GM18868 (cell line): ENCODE results near the gene VPS26C.

Experiments used
- ATAC-seq: cut with Tn5 transposase; IDR thresholded peaks from one replicate; pipeline ENCODE4 v1.9.1; 2021; ENCODE audit warnings: mild to moderate bottlenecking, moderate library complexity; ENCODE audit not compliant: unreplicated experiment

Gene VPS26C

DNA sequence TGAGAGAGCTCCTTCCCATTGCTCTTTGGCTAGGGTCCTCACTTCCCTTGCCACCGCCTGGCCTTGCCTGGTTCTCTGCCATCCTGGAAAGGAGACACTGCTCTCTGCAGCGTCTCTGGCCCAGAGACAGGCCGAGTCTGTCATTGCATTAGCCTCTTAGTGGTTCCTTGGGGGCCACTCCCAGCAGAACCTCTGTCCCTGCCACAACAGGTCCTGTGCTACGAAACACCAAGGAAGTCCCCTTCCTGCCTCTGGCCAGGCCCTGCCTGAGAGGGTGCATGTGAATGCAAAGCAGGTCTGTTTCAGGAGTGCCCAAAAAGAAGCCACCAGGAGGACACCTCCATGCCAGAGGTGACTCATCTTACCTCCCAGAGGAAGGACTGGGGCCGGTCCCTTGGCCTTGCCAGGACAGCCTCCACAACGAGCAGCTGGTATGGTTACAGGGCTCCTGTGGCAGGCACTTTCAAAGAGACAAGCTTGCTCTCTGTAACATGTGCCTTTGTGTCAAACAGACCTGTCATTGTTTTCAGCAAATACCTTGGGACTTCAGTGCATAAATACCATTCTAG, 59.6 kb downstream of the VPS26C start:
- peak; percentile 58 for ATAC-seq

DNA sequence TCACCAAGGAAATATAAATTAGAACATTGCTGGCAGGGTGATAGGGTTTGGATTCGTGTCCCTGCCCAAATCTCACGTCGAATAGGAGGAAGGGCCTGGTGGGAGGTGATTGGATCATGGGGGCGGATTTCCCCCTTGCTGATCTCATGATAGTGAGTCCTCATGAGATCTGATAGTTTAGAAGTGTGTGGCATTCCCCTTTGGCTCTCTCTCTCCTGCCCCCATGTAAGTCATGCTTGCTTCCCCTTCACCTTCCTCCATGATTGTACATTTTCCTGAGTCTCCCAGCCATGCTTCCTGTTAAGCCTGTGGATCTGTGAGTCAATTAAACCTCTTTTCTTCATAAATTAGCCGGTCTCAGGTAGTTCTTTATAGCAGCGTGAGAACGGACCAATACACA, 60.6 kb downstream of the VPS26C start:
- no peak for ATAC-seq

DNA sequence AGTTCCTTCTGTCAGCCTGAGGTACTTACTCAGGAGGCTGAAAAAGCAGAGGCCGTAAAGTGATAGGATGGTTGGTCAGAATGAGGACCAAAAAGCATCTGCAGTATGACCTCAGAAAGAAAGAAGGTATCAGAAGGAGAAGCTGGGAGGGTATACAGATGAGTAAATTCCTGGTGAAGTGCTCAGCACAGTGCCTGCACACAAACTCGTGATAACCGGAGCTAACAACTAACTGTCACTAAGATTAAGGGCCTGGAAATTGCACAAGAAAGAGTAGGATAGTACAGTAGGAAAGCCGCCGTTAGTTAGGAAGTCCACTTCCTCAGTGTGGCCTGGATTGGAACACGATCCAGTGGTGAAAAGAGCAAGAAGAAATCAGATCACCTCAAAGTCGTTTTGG, 62.6 kb downstream of the VPS26C start:
- no peak for ATAC-seq

DNA sequence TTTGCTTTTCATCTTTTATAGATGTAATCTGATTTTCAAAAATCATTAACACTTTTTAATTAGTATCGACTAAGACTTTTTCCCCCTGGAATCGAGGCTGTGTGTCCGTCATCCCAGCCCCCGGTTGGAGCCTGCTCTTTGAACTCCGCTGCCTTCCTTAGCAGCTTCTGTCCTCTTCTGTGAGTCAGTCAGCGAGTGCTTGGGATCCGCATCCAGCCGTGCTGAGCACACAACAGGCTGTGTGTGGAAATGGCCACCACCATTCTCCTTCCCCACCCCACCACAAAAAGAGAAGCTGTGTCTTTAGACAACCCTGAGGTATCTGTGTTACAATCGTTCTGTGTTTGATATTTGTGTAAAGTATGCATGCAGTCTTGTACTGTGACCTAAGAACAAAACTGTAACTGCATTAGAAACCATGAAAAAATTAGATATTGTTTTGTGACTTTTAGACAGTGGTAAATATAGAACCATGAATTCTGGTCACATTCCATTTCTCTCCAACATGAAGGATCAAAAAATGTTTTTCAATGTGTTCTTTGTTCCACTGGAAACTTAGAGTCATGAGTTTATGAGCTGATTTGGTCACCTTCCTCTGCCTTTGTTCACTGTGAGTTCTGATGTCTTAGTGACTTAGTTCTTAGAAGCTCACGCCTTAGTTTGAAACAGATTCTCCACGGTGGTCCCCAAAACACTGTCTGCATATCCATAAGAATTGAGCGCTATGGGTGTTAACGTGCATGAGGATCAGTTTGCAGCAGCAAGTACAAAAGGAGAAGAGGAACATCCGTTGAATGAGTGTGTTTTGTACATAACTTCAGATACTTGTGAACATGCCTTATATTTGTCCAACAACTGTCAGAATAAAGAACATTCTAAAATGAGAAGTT, 64.7 kb downstream of the VPS26C start:
- no peak for ATAC-seq

DNA sequence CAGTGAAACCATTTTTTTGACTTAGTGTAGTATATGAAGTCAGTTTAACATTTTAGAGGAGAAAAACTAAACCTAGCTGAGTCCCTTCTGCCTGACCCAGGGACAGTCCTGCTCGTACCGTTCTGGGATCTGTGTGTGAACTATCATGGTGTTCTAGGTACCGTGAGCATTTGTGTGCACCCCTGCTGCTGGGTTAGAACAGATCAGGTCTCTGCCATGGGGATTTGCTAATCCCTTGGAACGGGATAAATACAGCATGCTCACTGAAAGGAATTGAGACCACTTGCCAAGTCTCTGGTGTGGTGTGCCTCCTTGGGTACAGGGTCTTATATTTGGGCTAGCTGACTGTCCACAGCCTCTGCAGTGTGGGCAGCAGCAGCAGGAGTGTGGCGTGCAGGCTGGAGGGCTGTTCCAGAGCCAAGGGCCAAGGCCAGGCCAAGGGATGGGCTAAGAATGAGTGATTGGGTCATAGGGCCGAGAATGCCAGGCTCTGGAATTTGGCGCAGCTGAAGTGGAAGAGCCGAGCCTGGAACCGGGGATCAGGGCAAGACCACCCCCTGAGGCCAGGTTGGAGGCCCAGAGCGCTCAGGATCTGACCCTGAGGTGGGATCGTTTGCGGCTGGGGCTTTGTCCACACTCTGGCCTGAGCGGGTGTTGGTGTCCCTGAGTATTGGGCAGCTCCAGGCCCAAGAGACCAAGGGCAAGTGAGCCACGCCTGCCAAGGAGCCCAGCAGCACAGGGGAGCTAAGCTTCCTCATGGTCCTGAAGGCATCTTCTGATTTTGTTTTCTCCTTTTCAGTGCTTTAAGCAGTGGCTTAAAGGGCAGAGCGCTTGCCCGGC, 66.3 kb downstream of the VPS26C start:
- ATAC-seq: no peak

DNA sequence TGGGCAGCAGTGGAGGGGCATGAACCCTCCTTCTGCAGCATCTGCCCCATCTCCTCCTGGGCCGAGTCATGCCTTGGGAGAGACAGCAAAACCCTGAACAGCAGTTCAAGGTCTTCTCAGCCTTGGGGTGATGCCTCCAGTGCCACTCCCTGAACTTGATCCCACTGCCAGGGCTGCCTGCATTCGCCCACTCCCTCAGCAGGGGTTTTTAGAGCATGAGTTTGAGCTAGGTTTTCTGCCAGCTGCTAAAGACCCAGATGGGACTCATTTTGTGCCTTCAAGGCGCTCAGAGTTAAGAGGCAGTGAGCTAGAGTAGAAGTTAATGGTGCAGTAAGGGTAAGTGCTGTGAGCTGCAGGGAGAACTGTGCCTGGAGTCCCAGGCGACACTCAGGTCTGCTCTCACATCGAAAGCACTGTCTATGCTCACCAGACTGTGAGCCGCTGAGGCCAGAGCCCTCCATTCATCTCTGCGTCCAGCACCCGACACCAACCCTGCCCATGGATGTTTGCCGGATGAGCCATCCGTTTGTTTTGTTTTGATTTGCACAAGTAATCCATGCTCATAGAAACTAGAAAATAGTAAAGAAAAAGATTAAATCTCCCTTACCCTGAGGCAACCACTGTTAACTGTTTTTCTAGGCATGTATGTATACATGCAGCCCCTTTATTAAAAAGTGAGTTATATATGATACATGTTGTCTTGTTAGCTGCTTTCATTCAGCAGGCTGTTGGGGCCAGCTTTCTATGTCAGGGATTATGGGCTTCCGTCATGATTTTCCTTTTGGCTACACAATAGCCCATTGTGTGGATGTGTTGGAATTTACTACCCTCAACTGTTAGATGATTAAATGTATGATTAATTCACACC, 67.8 kb downstream of the VPS26C start:
- ATAC-seq: no peak

DNA sequence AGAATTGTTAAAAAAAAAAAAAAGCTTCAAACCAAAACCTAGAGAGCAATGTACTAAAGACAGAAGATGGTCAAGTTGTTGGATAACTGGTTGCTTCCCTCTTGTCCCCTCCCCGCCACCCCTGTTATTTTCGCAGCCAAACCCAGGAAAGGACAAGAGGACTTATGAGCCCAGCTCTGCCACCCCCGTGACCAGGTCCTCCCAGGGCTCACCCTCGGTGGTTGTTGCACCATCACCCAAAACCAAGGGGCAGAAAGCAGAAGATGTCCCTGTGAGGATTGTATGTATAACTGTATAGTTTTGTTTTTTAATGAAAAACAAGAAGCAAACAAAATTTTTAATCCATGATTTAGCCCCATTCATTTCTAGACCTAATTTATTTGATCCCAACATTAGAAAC, 69.4 kb downstream of the VPS26C start:
- no peak for ATAC-seq

DNA sequence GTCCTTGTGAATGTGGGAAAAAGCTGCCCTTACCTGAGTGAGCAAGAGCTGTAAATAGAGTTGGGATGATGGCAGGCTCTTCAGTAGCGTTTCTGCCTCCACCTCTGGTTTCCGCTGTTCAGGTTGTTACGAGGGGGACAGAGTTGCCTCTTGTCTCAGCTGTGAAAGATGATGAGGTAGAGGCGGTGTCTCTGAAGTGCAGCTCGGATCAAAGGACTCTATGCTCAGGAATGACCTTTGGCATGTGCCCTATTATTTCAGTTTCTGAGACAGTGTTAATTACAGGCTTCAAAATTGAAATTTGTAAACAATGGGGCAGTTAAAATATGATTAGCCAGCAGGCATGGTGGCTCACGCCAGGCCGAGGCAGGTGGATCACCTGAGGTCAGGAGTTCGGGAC, 70.3 kb downstream of the VPS26C start:
- no peak for ATAC-seq

DNA sequence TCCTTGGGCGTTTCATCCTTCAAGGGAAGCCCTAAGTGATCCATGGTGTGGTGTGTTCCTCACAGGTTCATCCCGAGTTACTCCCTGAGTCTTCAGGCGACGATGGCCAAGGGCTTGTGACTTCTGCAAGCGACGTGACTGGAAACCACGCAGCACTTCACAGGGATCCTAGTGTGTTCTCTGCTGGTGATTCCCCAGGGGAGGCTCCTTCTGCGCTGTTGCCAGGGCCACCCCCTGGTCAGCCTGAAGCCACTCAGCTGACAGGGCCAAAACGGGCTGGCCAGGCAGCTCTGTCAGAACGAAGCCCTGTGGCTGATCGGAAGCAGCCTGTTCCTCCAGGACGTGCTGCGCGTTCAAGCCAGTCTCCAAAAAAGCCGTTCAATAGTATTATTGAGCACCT, 71.5 kb downstream of the VPS26C start:
- ATAC-seq: no peak

DNA sequence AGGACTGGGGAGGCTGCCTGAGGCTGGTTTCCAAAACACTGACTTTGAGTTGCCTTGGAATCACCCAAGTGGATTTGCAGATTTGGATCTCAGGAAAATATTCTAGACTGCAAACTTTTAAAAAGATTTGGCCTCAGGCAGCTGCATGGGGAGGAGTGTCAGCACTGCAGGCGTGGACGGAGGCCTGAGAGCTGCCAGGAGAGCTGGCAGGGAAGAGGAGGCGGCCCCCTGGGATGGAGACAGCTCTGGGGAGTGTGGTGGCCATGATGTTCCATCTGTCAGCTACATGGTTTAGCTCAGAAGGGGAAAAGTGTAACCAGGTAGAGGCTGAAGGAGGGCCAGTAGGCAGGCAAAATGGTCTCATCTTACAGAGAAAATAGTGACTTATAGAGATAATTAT, 72.1 kb downstream of the VPS26C start:
- ATAC-seq: no peak

DNA sequence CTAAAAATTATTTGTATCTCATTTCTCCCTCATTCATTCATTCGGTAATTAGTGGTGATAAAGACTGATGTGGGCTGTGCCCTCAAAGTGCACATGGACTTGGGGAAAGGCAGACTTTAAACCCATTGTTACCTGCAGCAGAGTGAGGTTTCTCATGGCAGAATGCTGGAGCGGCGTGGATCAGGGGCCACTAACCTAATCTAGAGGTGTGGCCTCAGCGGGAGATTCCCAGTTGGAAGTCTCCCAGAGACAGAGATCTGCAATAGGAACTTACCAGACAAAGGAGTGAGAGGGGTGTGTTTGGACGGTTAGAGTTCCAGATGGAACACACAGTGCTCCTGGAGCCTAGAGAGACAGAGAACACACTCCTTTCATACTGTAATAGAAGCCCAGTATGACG, 73.5 kb downstream of the VPS26C start:
- no peak for ATAC-seq

DNA sequence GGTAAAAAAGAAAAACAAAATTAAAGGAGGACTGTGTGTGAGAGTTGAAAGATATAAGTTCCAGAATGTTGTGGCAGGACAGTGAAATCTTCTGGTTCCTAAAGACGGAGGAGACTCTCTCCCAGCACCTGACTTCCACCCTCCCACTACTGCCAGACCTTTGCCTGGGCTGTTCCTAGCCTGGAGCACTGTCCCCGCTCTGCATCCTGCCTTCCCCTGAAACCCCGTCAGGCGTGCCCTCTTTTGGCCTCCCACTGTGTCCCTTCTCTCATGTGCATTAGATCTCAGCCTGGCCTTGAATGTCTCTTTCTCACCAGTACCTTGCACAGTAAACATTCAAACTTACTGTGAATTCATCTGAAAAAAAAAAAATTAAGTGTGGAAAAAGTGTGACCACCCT, 74.1 kb downstream of the VPS26C start:
- ATAC-seq: no peak

DNA sequence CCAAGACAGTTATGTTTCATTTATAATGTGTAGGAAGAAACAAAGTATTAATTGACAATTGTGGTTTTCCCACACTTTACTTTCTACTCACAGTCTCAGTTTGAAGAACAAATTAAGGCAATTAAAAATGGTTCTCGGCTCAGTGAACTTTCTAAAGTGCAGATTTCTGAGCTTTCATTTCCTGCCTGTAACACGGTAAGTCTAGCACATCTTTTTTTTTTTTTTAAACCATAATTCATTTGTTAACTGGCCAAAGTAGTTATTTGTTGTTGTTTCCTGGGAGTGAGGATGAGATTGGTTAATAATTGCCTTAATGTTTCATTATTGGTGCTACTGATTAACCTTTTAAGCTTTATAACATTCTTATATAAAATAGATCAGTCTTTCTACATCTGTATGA, 75.1 kb downstream of the VPS26C start:
- ATAC-seq: no peak

DNA sequence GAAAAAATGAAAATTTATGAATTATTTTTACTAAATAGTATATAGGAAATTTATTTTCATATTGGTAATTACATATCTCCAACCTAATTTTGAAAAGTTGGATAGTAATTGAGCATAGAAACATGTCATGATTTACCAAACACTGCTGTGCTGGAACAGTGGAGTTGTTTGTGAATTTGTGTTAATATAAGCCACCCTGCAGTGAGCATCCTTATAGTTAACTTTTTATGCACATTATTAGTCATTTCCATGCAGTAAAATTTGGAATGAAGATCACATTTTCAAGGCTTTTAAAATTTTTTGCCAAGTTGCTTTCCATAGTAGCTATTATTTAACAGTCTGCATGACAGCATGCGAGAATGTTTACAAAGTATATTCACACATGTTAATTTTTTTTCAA, 78.3 kb downstream of the VPS26C start:
- no peak for ATAC-seq

DNA sequence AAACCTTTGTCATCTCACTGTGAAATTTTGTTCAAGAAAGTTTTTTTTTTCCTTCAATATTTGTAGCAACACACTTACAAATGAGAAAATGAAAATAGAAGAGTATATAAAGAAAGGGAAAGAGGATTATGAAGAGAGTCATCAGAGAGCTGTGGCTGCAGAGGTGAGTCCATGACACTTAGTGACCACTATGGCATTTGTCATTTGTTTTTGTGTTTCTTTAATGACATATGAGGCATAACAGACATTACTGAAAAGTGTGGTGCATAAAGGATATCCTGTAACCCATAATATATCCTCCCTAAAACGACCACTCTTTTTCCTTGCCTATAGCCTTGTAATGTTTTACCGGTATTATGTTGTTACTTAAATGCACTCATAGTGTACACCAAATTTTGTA, 80.2 kb downstream of the VPS26C start:
- ATAC-seq: no peak

DNA sequence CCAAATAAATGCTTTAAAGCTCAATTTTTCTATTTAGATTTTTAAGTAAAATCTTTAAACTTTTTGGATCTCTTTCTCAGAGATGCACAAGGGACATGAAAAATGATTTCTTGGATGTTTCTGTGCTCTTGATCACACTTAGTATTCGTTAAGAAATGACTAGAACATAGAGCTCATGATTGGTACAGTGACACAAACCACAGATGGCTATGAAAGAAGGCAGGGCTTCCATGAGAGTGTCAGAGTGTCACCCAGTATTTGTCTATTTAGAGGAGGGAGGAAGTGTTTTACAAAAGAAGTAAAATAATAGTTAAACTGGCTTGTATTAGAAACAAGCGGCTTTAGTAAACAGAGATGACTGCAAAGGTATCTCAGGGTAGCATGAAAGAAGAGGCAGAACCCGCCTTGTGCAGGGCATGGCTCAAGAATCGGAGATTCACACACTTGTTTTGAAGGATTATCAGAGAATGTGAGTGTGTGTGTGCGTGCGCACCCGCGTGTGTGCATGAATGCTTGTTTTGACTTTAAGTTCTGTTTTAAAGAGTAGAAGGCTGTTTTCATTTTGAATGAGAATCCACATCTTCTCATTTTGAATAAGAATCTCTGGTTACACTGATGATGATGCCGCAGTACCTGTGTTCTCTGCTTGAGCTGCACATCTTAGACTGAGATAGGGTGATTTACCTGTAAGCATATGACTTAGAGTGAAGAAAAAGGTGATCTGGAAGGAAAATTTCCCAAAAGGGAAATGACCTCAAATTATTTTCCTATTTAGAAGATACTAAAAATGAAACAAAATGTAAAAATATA, 82.1 kb downstream of the VPS26C start:
- no peak for ATAC-seq

DNA sequence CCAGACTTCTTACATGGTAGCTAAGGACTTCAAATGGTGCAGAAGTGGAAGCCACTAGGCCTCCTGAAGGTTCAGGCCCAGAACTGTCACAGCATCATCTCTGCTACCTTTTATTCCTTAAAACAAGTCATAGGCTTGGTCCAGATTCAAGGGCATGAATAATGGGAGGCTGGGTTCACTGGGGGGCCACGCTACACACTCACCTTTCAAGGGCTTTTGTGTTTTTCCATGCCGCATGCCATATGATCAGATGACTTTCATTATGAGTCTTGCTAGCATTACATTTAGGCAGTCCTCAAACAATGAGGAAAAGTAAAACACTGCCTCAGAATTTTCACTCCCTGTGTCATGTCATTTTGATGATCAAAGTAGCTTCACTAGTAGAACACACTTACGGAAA, 83.4 kb downstream of the VPS26C start:
- no peak for ATAC-seq

DNA sequence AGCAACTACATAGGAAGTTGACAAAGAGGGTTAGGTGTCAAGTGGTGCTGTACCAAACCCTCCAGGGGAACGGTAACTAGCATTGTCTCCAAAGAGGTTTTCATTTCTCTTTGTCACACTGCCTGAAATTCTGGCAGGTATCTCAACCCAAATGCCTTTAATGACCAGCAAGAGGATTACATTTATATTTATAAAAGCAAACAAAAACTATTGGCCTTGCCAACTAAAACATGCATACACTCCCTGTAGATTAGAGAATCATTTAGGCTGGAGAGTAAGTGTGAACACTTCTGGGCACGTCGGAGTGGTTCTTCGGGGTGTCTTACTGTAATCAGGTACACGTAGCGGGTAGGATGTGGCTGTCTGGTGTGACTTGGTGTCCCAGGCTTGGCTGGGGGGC, 84.9 kb downstream of the VPS26C start:
- ATAC-seq: no peak

DNA sequence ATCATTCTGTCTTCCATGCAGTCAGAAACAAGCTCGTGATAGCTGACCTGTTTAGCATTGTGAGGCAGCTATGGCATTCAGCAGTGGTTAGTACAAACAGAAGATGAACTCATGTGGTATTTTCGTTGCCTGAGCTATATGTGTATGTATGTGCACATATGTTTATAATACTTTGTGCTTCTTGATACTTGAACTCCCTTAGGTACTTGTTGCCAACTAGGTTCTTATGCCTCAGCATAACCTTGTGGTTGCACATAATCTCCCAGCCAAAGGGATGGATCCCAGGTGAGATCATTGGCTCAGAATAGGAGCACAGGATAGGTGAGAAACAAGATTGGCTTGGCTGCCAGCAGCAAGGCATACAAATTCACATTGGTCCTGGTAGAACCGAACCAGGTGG, 86.1 kb downstream of the VPS26C start:
- ATAC-seq: no peak

DNA sequence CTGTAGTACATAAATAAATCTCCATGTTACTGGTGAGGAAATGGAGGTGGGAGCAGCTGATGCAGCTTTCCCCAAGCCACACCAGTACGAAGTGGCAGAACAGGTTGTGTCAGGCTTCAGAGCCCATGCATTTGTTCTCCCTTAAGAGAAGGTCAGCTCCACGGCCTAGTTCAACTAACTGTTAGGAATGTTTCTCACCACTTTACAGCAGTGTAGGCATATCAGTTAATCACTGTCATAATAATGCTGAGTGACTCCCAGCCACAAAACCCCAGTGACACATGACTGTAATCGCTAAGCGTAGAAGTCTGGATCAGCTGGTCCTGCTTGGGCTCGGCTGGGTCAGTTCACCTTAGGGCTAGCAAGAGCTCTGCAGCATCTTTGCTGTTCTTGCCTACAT, 90.4 kb downstream of the VPS26C start:
- no peak for ATAC-seq
